ENCODE measurements around the gene CCDC146.
"Not testable (repeated sequence)": the region's sequence is repeated elsewhere in the genome, so short reads cannot be mapped to it uniquely, and the experiment has no call there.

Gene CCDC146

GRCh38 chr7:77140291-77140690 is 17.9 kb downstream of the CCDC146 start:
- H3K4me1 ChIP-seq (ENCODE audit: control insufficient read depth, insufficient read depth, low read length); H3K27ac ChIP-seq (ENCODE audit: insufficient read depth, low read depth, low read length, poor library complexity, severe bottlenecking): not testable (repeated sequence)
- WGBS, 2 experiments = 94% methylated on average over 1 of the region's 4 CpGs; no CpG with 5 or more reads in 1 of the 2 experiments

GRCh38 chr7:77152232-77152631 is 29.8 kb downstream of the CCDC146 start:
- H3K27ac ChIP-seq (ENCODE audit: insufficient read depth, low read depth, low read length, poor library complexity, severe bottlenecking); H3K27me3 ChIP-seq (ENCODE audit: control insufficient read depth, insufficient read depth, low read length, poor library complexity, severe bottlenecking); H3K36me3 ChIP-seq (ENCODE audit: control insufficient read depth, insufficient read depth, low read length); H3K4me1 ChIP-seq (ENCODE audit: control insufficient read depth, insufficient read depth, low read length); H3K4me3 ChIP-seq (ENCODE audit: insufficient read depth, low read depth, low read length); H3K9me3 ChIP-seq (ENCODE audit: control insufficient read depth, low read length): not testable (repeated sequence)

More at GRCh38 chr7:77140291-77140690, 17.9 kb downstream of the CCDC146 start:
- not testable (repeated sequence) for H3K36me3 ChIP-seq (ENCODE audit: control insufficient read depth, insufficient read depth, low read length); H3K27me3 ChIP-seq (ENCODE audit: control insufficient read depth, insufficient read depth, low read length, poor library complexity, severe bottlenecking); H3K4me3 ChIP-seq (ENCODE audit: insufficient read depth, low read depth, low read length); H3K9me3 ChIP-seq (ENCODE audit: control insufficient read depth, low read length)

GRCh38 chr7:77154917-77155464 is 32.6 kb downstream of the CCDC146 start:
- H3K27ac ChIP-seq (ENCODE audit: insufficient read depth, low read depth, low read length, poor library complexity, severe bottlenecking) = peak overlapping the region; percentile 6
- H3K27me3 ChIP-seq (ENCODE audit: control insufficient read depth, insufficient read depth, low read length, poor library complexity, severe bottlenecking); H3K4me3 ChIP-seq (ENCODE audit: insufficient read depth, low read depth, low read length); H3K36me3 ChIP-seq (ENCODE audit: control insufficient read depth, insufficient read depth, low read length); H3K9me3 ChIP-seq (ENCODE audit: control insufficient read depth, low read length); H3K4me1 ChIP-seq (ENCODE audit: control insufficient read depth, insufficient read depth, low read length): not testable (repeated sequence)
- WGBS, 2 experiments = 87 to 96% methylated on average over 1 to 2 of the region's 3 CpGs

- not testable (repeated sequence) for H3K27ac ChIP-seq (ENCODE audit: insufficient read depth, low read depth, low read length, poor library complexity, severe bottlenecking); H3K27me3 ChIP-seq (ENCODE audit: control insufficient read depth, insufficient read depth, low read length, poor library complexity, severe bottlenecking); H3K9me3 ChIP-seq (ENCODE audit: control insufficient read depth, low read length); H3K36me3 ChIP-seq (ENCODE audit: control insufficient read depth, insufficient read depth, low read length); H3K4me1 ChIP-seq (ENCODE audit: control insufficient read depth, insufficient read depth, low read length); H3K4me3 ChIP-seq (ENCODE audit: insufficient read depth, low read depth, low read length)
- WGBS, 2 experiments = 92 to 97% methylated on average over 2 to 4 of the region's 5 CpGs
Observed at GRCh38 chr7:77155601-77156377, 33.4 kb downstream of the CCDC146 start.

- H3K27me3 ChIP-seq (ENCODE audit: control insufficient read depth, insufficient read depth, low read length, poor library complexity, severe bottlenecking); H3K4me3 ChIP-seq (ENCODE audit: insufficient read depth, low read depth, low read length); H3K36me3 ChIP-seq (ENCODE audit: control insufficient read depth, insufficient read depth, low read length); H3K9me3 ChIP-seq (ENCODE audit: control insufficient read depth, low read length); H3K4me1 ChIP-seq (ENCODE audit: control insufficient read depth, insufficient read depth, low read length); H3K27ac ChIP-seq (ENCODE audit: insufficient read depth, low read depth, low read length, poor library complexity, severe bottlenecking): not testable (repeated sequence)
- no CpG with 5 or more reads among the region's 1 CpG for WGBS, 2 experiments
Observed at GRCh38 chr7:77157034-77157433, 34.6 kb downstream of the CCDC146 start.

- Histone ChIP-seq H3K36me3 (ENCODE audit: control insufficient read depth, insufficient read depth, low read length) (no peaks in the 10 kb centered on the region), H3K9me3 (ENCODE audit: control insufficient read depth, low read length) (no peaks in the 10 kb centered on the region), H3K4me1 (ENCODE audit: control insufficient read depth, insufficient read depth, low read length) (no peaks in the 10 kb centered on the region), H3K27me3 (ENCODE audit: control insufficient read depth, insufficient read depth, low read length, poor library complexity, severe bottlenecking) (no peaks in the 10 kb centered on the region), H3K27ac (ENCODE audit: insufficient read depth, low read depth, low read length, poor library complexity, severe bottlenecking) (no peak overlapping the region), H3K4me3 (ENCODE audit: insufficient read depth, low read depth, low read length) (no peak overlapping the region)
- WGBS, 2 experiments = 80 to 88% methylated on average over 1 of the region's 1 CpG
Observed at GRCh38 chr7:77157446-77157845, 35.0 kb downstream of the CCDC146 start.

GRCh38 chr7:77171073-77171472 is 48.7 kb downstream of the CCDC146 start:
- H3K4me3 ChIP-seq (ENCODE audit: insufficient read depth, low read depth, low read length); H3K27me3 ChIP-seq (ENCODE audit: control insufficient read depth, insufficient read depth, low read length, poor library complexity, severe bottlenecking); H3K27ac ChIP-seq (ENCODE audit: insufficient read depth, low read depth, low read length, poor library complexity, severe bottlenecking); H3K9me3 ChIP-seq (ENCODE audit: control insufficient read depth, low read length); H3K4me1 ChIP-seq (ENCODE audit: control insufficient read depth, insufficient read depth, low read length); H3K36me3 ChIP-seq (ENCODE audit: control insufficient read depth, insufficient read depth, low read length): not testable (repeated sequence)
- 88 to 89% methylated on average over 4 of the region's 4 CpGs for WGBS, 2 experiments

GRCh38 chr7:77172437-77173172 is 50.2 kb downstream of the CCDC146 start:
- not testable (repeated sequence) for H3K27me3 ChIP-seq (ENCODE audit: control insufficient read depth, insufficient read depth, low read length, poor library complexity, severe bottlenecking); H3K36me3 ChIP-seq (ENCODE audit: control insufficient read depth, insufficient read depth, low read length); H3K27ac ChIP-seq (ENCODE audit: insufficient read depth, low read depth, low read length, poor library complexity, severe bottlenecking); H3K4me1 ChIP-seq (ENCODE audit: control insufficient read depth, insufficient read depth, low read length); H3K9me3 ChIP-seq (ENCODE audit: control insufficient read depth, low read length); H3K4me3 ChIP-seq (ENCODE audit: insufficient read depth, low read depth, low read length)
- 94 to 95% methylated on average over 3 to 4 of the region's 6 CpGs for WGBS, 2 experiments

GRCh38 chr7:77174418-77174817 is 52.0 kb downstream of the CCDC146 start:
- not testable (repeated sequence) for H3K4me3 ChIP-seq (ENCODE audit: insufficient read depth, low read depth, low read length); H3K9me3 ChIP-seq (ENCODE audit: control insufficient read depth, low read length); H3K27me3 ChIP-seq (ENCODE audit: control insufficient read depth, insufficient read depth, low read length, poor library complexity, severe bottlenecking); H3K27ac ChIP-seq (ENCODE audit: insufficient read depth, low read depth, low read length, poor library complexity, severe bottlenecking); H3K36me3 ChIP-seq (ENCODE audit: control insufficient read depth, insufficient read depth, low read length); H3K4me1 ChIP-seq (ENCODE audit: control insufficient read depth, insufficient read depth, low read length)
- no CpG with 5 or more reads among the region's 4 CpGs for WGBS, 2 experiments

- not testable (repeated sequence) for H3K4me1 ChIP-seq (ENCODE audit: control insufficient read depth, insufficient read depth, low read length); H3K36me3 ChIP-seq (ENCODE audit: control insufficient read depth, insufficient read depth, low read length)
- 100% methylated on average over 1 of the region's 3 CpGs; no CpG with 5 or more reads in 1 of the 2 experiments for WGBS, 2 experiments
Observed at GRCh38 chr7:77175274-77175800, 52.9 kb downstream of the CCDC146 start.

More at GRCh38 chr7:77175274-77175800, 52.9 kb downstream of the CCDC146 start:
- H3K27me3 ChIP-seq (ENCODE audit: control insufficient read depth, insufficient read depth, low read length, poor library complexity, severe bottlenecking); H3K4me3 ChIP-seq (ENCODE audit: insufficient read depth, low read depth, low read length); H3K9me3 ChIP-seq (ENCODE audit: control insufficient read depth, low read length); H3K27ac ChIP-seq (ENCODE audit: insufficient read depth, low read depth, low read length, poor library complexity, severe bottlenecking): not testable (repeated sequence)
